PC-9 (cell line): ENCODE data around the gene ETV3L.

Experiments
- CTCF ChIP-seq: fragments of 200-600 bp; sonication (generic); conservative IDR thresholded peaks from 2 replicates; pipeline ENCODE4 v1.6.1; 2017; ENCODE audit warnings: mixed run types, antibody characterized with exemption, mild to moderate bottlenecking, moderate library complexity
- EZH2 ChIP-seq: fragments of 200-600 bp; sonication (generic); IDR thresholded peaks from 2 replicates; pipeline ENCODE4 v1.8.0; 2017; ENCODE audit warnings: antibody characterized with exemption, low read depth

- TF ChIP-seq EZH2 = no peak
- TF ChIP-seq CTCF = no peak
These were observed 56.8 kb downstream of the ETV3L start for GRCh38 chr1:157042846-157043245.
